NCI-H748 treated with DMSO at 0.1 percent for 48 hours (cell line): Measurements from ENCODE around the gene MAG.

Experiments used
- DNase-seq: peaks from one replicate; lab custom pipeline; 2025; lab: John Stamatoyannopoulos, UW

The MAG gene

DNA sequence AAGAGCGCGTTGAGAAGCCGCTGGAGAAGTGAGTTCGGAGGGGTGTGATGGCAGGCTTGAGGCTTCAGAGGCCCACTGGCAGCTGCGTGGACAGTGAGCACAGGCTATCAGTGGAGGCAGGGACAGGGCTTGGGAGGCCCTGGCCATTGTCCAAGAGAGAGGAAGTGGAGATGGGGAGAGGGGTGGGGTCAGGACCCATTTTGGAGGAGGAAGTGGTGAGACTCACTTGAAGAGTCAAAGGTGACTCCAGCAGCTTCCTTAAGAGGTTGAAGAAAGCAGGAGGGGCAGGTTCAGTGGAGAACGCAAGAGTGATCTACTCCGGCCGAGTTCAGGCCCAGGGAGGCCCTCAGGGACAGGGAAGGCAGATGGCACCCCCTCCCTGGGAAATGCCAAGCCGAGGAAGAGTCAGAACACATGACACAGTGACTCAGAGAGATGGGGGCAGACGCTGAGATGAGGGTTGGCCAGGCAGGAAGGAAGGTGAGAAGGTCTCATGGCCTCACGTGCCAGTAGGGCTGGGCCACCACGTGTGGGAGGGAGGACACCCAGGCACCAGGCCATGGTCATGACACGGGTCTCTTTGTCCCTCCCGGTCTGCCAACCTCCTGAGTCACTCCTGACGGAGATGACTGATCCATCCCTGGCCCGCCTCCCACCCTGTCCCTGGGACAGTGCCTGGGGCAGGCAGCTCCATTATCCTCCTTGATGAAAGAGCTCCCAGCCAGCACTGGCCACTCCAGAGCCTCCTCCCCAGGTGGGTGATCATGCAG, 26.9 kb downstream of the MAG start:
- no peak for DNase-seq

DNA sequence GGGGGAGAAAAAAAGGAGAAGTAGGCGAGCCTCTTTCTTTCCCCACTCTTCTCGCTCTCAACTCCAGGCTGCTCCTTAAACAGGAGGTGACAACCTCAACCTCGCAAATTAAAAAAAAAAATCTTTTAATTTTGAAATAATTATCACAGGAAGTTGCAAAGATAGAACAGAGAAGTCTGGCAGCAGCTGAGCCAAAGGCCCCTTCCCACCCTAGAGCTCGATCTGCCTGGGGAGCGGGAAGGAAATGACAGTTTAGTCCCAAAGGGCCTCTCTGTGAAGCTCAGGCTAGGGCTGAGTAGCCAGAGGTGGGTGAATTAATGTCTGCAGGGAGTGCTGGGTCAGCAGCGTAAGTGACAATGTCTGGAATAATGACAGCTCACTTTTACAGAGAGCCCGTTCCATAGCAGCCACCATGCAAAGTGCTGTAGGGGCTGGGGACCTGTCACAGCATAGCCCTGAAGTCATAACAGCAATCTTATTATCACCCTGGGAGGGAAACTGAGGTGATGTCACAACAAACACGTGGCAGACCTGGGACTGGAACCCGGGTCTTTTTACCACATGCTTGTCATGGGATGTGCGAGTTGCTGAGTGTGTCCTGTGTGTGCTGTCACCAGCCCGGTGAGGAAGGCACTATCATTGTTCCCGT, 28.2 kb downstream of the MAG start:
- DNase-seq = no peak

DNA sequence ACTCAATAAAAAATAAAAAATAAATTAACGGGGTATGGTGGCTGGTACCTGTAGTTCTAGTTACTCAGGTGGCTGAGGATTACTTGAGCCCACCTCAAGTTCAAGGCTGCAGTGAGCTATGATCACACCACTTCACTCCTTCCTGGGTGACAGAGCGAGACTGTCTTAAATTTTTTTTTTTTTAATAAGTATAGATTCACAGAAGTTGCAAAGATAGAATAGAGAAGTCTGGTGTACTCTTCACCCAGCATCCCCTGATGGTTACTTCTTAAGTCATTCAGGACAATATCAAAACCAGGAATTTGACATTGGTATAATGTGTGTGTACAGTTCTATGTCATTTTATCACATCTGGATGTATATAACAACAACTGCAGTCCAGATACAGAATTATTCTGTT, 29.3 kb downstream of the MAG start:
- DNase-seq = no peak

DNA sequence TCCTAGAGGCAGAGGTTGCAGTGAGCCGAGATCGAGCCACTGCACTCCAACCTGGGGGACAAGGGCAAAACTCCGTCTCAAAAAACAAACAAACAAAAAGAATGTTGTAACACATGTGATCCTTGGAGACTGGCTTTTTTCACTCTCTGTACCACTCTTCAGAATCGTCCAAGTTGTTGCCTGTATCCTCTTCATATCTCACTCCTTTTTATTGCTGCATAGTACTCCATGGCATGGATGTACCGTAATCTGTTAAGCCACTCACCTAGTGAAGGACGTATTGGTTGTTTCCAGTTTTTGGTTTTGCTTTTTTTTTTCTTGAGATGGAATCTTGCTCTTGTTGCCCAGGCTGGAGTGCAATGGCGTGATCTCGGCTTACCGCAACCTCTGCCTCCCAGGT, 30.1 kb downstream of the MAG start:
- DNase-seq = no peak

DNA sequence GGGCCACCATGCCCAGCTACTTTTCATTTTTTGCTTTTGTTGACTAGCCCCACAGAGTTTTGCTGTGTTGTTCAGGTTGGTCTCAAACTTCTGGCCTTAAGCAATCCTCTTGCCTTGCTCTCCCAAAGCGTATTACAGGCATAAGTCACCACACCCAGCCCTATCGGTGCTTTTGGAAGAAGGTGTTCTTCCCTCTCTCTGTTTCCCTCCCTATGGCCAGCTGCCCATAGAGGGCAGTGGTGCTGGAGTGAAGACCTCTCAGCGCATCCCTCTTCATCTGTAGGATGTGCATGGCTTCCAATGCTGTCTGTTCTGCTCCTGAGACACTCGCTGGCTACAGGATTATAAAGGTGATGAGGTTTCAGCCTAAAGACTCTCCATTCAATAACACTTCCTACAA, 35.7 kb downstream of the MAG start:
- no peak for DNase-seq

DNA sequence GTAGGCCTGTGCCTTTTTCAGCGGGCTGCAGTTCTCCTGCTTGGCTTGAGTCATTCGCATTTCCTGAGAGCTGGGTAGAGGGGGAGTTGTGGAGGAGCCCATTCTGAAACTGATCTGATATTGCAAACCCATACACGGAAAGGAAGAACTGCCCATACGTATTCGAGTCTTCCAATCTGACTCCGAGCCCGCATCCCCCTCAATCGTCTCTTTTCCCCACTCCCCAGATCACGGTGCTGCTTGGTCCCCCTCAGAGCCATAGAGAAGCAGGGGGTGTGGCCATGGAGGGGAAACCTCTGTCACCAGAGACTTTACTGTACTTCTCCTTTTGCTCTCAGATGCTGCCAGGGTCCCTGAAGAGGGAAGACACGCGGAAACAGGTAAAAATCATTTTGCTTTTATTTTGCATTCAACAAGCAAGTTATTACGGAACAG, 36.9 kb downstream of the MAG start, which contains the start of gene CD22:
Gene CD22 (plus strand): TSS at position 337 of the 435 bp plus-strand sequence. CDS start 2,854 bp downstream, outside the sequence.
- DNase-seq = no peak

DNA sequence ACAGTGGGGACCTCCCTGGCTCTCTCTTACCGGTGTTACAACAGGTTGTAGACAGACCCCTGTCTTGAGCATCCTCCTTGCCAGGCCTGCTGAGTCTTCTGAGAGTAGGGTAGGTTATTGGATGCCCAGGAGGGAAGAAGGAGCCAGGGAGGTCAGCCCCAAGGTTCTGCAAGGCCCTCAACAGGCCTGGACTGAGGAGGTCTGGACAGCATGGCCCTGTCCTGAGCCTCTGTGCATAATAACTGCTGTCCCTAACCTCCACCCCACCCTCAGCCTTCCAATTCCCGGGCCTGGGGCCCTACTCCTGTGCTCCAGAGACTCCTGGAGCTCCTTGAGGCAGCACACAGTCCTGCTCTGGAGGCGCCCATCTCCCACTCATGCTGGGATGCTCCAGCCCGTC, 37.4 kb downstream of the MAG start:
- DNase-seq = no peak

DNA sequence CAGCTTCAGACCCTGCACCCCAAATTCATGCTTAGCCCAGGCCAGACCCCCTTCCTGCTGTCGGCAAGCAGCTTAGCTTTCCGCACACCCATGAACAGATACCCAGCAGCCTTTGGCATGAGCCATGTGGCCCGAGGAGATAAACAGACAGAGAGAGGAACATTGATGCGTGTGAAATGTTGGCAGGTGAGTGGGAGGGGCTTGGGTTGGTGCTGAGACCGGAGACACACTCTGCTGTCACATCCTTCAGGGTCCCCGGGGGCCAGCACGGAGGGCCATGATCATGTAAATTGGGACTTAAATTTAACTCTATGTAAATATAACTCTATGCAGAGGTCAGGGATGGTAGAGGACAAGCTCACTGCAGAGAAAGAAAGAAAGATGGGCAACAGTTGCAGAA, 38.5 kb downstream of the MAG start:
- no peak for DNase-seq

DNA sequence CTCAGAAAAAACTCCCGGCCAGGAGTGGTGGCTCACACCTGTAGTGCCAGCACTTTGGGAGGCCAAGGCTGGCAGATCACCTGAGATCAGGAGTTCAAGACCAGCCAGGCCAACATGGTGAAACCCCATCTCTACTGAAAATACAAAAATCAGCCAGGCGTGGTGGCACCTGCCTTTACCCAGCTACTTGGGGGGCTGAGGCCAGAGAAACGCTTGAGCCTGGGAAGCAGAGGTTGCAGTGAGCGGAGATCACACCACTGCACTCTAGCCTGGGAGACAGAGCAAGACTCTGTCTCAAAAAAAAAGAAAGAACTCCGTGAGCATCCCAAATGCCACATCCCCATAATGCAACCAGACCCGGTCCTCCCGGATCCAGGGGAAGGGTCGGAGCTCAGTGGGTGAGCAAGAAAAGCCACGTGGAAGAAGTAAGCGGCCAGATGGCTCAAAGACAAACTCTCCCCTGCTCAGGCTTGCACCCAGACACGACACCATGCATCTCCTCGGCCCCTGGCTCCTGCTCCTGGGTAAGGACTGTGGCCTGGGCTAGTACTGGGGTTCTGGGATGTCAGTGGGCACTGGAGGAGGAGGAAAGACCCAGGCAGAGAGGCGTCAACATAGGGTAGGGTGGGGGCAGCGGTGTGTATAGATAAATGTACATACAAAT, 39.7 kb downstream of the MAG start:
- DNase-seq = no peak

DNA sequence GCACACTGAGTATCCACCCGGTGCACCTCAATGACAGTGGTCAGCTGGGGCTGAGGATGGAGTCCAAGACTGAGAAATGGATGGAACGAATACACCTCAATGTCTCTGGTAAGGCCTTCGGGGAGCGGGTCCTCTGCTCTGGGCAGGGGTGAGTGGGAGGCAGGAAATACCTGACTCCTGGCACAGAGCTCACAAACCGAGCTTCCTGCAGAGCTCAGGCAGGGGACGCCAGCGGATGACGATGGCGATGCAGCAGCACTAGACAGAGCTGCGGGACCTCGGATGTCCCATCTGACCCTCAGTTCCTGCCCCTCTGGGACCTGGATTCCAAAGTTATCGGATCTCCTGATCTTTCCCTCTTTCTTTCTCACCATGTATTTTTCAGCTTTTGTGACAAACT, 40.9 kb downstream of the MAG start:
- no peak for DNase-seq

DNA sequence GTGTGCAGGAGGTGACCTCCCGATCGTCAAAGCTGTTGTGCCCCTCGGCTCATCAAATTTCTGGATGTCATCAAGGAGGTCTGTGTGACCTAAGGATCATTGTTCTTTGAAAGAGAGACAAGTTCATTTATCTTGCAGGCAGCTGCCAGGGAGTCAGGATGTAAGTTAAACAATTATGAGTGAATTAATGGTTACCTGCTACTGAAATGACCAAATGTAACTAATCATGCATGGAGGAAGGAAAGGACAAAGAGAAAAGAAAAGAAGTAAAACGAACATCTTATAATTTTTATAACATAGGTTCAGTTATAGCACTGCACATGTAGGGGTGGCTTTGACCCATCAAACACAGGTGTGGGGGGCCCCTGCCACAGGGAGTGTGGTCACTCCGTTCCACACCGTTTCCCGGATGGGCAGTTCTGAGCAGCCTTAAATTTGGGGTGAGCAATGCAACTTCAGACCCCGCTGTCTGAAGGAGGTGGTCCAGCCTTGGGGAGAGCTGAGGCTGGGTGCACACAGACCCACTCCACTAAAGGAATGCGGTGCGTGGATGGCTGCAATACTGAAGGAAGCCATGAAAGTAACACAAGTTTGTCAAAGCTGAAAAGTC, 42.3 kb downstream of the MAG start:
- DNase-seq = no peak

DNA sequence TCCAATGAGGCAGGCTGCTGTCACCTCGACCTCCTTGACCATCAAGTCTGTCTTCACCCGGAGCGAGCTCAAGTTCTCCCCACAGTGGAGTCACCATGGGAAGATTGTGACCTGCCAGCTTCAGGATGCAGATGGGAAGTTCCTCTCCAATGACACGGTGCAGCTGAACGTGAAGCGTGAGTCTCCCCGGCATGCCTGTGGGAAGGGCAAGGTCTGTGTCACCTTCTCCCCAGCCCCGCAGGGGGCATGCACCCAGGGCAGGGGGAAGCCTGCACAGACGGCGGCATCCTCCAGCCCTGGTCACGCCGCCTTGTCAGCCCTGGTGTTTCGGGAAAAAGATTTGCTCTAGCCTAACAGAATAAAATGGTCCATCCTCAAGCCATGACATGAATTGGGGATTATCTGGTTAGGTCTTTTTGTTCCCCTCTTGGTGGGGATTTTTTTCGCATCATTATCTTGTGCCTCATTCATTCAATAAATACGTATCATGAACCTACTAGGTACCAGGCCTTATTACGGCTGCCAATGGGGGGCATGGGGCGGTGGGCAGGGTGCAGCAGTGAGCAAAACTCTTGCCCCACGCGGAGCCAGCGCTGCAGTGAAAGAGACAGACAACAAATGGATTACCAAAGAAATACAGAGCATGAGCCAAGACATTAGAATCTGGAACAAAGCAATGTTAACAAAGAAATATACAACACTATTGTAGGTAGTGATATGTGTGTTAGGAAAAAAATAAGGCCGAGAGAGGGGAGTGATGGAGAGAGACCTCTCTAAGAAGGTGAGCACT, 44.4 kb downstream of the MAG start:
- no peak for DNase-seq

DNA sequence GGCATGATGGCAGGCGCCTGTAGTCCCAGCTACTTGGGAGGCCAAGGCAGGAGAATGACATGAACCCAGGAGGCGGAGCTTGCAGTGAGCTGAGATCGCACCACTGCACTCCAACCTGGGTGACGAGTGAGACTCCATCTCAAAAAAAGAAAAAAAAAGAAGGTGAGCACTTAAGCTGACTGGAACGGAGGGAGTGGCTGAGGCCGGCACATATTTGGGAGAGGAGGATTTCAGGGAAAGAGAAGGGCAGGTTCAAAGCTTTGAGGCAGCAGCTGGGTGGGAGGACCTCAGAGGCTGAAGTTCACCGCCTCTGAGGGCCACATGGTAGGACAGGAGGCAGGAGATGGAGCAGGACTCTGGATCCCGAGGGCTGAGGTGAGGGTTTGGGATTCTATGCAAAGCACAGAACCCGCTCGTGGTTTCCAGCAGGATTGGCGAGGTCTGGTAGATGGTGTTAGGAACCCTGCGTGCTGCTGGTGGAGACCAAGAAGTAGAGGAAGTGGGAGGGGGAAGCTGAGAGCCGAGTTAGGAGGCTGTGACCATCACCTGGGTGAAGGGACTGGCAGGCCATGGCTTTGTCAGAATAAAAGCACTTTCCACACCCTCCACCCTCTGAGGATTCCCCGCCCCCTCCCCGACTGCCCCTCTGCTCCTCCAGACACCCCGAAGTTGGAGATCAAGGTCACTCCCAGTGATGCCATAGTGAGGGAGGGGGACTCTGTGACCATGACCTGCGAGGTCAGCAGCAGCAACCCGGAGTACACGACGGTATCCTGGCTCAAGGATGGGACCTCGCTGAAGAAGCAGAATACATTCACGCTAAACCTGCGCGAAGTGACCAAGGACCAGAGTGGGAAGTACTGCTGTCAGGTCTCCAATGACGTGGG, 45.4 kb downstream of the MAG start:
- no peak for DNase-seq

DNA sequence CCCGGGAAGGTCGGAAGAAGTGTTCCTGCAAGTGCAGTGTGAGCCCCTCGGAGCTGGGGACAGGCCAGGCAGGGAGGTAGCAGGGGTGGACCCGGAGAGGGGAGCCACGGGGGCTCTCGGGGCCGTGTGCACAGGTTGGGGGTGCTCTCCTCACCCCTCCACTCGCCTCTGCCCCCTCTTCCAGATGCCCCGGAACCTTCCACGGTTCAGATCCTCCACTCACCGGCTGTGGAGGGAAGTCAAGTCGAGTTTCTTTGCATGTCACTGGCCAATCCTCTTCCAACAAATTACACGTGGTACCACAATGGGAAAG, 46.0 kb downstream of the MAG start:
- no peak for DNase-seq

DNA sequence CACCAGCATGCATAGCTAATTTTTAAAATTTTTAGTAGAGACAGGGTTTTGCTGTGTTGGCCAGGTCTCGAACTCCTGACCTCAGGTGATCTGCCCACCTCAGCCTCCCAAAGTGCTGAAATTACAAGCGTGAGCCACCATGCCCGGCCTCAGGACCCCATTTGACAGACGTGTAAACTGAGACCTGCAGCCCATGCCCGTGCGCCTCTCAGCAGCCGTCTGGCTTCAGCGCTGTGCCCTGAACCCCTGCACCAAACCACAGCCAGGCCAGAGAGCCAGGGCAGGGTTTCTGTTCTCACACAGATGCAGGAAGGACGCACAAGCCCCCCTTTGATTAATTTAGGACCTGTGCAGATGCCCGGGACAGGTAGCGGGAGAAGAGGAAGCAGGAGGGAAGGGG, 48.5 kb downstream of the MAG start:
- no peak for DNase-seq

DNA sequence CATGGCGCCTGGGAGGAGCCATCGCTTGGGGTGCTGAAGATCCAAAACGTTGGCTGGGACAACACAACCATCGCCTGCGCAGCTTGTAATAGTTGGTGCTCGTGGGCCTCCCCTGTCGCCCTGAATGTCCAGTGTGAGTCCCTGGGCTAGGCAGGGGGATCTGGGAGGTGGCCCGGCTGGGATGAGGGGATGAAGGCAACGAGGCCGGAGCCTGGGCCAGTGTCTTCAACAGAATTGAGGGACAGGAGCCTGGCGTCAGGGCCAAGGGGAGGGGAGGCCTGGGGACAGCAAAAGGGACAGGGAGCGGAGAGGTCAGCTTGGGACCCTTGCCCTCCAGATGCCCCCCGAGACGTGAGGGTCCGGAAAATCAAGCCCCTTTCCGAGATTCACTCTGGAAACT, 49.0 kb downstream of the MAG start:
- DNase-seq = no peak

DNA sequence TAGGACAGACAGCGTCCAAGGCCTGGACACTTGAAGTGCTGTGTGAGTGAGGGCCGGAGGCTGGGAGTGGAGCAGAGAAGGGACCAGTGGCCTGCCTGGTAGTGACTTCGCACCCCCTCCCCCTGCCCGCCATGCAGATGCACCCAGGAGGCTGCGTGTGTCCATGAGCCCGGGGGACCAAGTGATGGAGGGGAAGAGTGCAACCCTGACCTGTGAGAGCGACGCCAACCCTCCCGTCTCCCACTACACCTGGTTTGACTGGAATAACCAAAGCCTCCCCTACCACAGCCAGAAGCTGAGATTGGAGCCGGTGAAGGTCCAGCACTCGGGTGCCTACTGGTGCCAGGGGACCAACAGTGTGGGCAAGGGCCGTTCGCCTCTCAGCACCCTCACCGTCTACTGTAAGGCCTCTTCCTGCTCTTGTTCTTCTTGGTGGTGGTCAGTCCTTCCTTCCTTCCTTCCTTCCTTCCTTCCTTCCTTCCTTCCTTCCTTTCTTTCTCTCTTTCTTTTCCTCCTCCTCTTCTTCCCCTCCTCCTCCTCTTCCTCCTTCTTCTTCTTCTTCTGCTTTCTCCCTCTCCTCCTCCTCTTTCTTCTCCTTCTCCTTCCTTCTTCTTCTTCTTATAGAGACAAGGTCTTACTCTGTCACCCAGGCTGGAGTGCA, 49.7 kb downstream of the MAG start:
- no peak for DNase-seq

DNA sequence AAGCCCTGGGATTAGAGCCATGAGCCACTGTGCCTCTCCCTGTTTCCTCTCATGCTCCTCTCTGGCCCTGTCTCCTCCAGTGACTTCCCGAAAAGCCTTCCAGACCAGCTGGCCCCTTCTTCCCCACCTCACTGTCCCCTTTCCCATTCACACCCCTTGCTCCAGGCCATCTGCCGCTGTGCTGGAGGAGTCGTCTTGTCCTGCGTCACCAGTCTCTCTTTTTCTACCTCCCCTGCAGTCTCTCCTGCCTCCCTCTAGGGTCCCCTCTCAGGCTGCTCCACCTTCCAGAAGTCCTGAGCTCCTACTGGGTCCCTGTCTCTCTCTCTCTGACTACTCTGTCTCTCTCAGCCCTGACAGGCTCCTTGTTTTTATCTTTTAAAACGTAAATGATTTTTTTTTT, 50.5 kb downstream of the MAG start:
- DNase-seq = no peak

DNA sequence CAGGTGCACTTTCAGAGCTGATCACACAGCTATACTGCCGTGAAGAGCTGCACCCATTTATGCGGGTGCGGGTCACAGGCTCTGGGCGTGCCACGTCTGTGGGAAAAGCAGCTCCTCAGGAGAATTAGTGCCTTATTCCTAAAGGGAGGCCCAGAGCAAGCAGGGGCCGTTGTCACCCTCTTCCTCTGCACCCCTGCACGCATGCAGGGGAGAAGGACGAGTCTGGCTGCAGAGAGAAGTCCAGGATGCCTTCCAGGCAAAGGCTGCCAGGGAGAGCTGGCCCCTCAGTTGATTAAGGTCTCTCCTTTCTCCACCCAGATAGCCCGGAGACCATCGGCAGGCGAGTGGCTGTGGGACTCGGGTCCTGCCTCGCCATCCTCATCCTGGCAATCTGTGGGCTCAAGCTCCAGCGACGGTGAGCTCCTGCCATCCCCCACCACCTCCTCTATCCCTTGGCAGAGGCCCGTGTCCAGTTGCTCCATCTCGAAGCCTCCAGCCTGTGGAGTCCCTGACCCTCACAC, 52.6 kb downstream of the MAG start:
- DNase-seq = no peak

DNA sequence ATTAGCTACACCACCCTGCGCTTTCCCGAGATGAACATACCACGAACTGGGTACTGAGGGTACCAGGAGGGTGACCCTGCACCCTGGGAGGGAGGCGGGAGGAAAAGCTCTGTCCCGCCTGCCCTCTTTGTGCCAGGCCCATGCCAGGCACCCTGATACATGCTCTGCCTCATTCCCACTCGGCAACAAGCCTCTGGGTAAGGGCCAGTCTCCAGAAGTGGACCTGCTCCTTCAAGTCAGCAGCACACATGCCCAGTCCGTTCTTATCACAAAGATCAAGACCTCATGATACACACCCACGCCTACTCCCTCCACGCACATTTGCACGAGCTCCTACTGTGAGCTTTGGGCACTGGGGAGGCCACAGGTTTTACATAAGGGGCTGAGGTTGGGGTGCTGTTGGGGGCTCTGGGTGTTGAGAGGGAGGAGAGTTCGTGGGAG, 53.7 kb downstream of the MAG start:
- no peak for DNase-seq
